Immature natural killer cell (primary cell): ENCODE measurements around the gene OSCAR. TPM values are rescaled to one million over a fixed set of nuclear protein-coding genes. Genes with fewer than 3 reads are reported as not detected.

Experiments
- DNase-seq, 3 donors: peaks; one replicate each; pipeline ENCODE4 v3.0.0; 2022; ENCODE audit warnings: mixed read lengths in 1 of 3
- H3K27ac Mint-ChIP-seq, 6 donors: one replicate each; pipeline ENCODE4 v1.8.0; 2020; ENCODE audit warnings: mixed read lengths in 6 of 6, mild to moderate bottlenecking in 5 of 6, inconsistent platforms in 4 of 6, moderate library complexity in 3 of 6
- H3K27me3 Mint-ChIP-seq, 3 donors: one replicate each; pipeline ENCODE4 v1.8.0; 2020 to 2021; ENCODE audit warnings: low read depth in 3 of 3, mild to moderate bottlenecking in 3 of 3, mixed read lengths in 3 of 3, moderate library complexity in 3 of 3, inconsistent platforms in 1 of 3
- H3K36me3 Mint-ChIP-seq, 3 donors: one replicate each; pipeline ENCODE4 v1.8.0; 2020; ENCODE audit warnings: mixed read lengths in 3 of 3, inconsistent platforms in 2 of 3, mild to moderate bottlenecking in 2 of 3
- H3K4me1 Mint-ChIP-seq, 2 donors: one replicate each; pipeline ENCODE4 v1.8.0; 2020; ENCODE audit warnings: inconsistent platforms in 2 of 2, mild to moderate bottlenecking in 2 of 2, mixed read lengths in 2 of 2, moderate library complexity in 1 of 2
- H3K4me3 Mint-ChIP-seq, 5 donors: one replicate each; pipeline ENCODE4 v1.8.0; 2020; ENCODE audit warnings: mild to moderate bottlenecking in 5 of 5, mixed read lengths in 5 of 5, inconsistent platforms in 3 of 5, moderate library complexity in 3 of 5
- H3K9me3 Mint-ChIP-seq, 6 donors: one replicate each; pipeline ENCODE4 v1.8.0; 2020; ENCODE audit warnings: mild to moderate bottlenecking in 6 of 6, mixed read lengths in 6 of 6, inconsistent platforms in 4 of 6, moderate library complexity in 3 of 6
- polyA plus RNA-seq, 3 donors: library from polyadenylated mRNA; unstranded; fragments of 300-500 nt; fragmentation: Illumina TruSeq; gene quantifications; one replicate each; pipeline ENCODE4 v1.2.3, GENCODE V29; 2021

OSCAR gene
- polyA plus RNA-seq, 3 donors from 2014 or later: 0.33 to 0.82 TPM; not detected in 1

DNA sequence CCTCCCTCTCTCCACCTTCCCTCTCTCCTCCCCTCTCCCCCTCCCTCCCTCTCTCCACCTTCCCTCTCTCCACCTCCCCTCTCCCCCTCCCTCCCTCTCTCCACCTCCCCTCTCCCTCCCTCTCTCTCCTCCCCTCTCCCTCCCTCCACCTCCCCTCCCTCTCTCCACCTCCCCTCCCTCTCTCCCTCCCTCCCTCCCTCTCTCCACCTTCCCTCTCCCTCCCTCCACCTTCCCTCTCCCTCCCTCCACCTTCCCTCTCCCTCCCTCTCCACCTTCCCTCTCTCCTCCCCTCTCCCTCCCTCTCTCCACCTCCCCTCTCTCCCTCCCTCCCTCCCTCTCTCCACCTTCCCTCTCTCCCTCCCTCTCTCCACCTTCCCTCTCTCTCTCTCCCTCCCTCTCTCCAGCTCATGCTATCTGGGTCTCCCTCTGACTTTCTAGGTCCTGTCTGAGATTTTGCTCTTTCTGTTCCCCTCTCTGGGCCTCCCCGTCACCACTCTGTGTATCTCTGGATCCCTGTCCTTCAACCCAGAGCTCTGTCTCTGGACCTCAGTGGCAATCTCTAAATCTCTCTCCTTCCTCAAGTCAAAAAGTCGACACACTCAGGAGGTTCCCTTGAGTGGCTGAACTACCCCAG lies 33.5 kb upstream of the OSCAR start:
- H3K27me3 Mint-ChIP-seq: peaks cover 8 to 19% (median 14%) of the 10 kb centered on the region in 3 donors
- H3K36me3 Mint-ChIP-seq: no peaks in the 10 kb centered on the region
- H3K9me3 Mint-ChIP-seq: no peaks in the 10 kb centered on the region
- H3K27ac Mint-ChIP-seq: peak overlapping the region in 4 of 6 donors; percentile 12 to 80 (median 74)
- no peak for DNase-seq
- peak overlapping the region in 1 of 5 donors; percentile 40 for H3K4me3 Mint-ChIP-seq
- peaks cover 19 to 21% of the 10 kb centered on the region in 2 donors for H3K4me1 Mint-ChIP-seq

DNA sequence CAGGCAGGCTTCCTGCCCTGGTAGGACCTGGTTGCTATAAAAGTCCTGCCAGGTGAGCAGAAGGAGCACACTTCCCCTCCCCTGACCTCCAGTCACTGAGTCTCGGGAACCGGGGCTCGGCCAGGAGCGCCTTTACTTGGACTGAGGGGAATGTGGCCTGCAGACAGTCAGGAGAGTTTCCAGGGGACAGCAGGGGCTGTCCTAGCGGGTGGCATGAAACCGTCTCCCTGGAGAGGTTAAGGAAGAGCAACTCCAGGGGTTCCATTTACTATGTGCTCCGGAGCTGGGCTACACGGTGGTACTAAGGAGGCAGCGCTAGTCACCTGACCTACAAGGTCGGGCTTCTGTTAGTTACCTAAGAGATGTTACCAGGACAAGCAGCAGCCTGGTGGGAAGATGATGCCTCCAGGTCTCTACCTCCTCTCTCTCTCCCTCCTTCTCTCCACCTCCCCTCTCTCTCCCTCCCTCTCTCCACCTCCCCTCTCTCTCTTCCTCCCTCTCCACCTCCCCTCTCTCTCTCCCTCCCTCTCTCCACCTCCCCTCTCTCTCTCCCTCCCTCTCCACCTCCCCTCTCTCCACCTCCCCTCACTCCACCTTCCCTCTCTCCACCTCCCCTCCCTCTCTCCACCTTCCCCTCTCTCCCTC lies 32.8 kb upstream of the OSCAR start:
- no peaks in the 10 kb centered on the region for H3K9me3 Mint-ChIP-seq
- no peaks in the 10 kb centered on the region for H3K36me3 Mint-ChIP-seq
- peaks cover 12 to 15% of the 10 kb centered on the region in 2 donors for H3K4me1 Mint-ChIP-seq
- DNase-seq: peak in 1 of 3 donors; percentile 66
- no peak overlapping the region for H3K4me3 Mint-ChIP-seq
- H3K27me3 Mint-ChIP-seq: peaks cover 4 to 19% (median 12%) of the 10 kb centered on the region in 3 donors
- H3K27ac Mint-ChIP-seq: peak overlapping the region in 1 of 6 donors; percentile 81

DNA sequence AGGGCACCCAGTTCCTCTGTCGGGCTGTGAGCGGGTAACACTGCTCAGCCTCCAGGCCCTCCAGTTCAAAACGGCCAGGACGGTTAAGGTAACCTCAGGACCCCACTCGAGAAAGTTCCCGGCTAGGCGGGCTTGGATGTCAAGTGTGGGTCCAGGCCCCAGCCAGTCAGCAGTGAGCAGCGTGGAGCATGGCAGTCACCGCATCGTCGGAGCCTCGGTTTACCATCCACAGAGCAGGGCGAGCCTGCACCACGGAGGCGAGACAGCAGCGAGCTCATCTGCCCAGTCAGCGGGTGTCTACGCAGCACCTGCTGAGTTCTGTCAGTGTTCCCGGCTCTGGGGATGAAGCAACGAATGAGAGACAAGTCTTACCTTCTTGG lies 29.0 kb upstream of the OSCAR start:
- no peak overlapping the region for H3K4me3 Mint-ChIP-seq
- H3K27ac Mint-ChIP-seq: no peak overlapping the region
- peaks cover 0 to 3% of the 10 kb centered on the region in 2 donors for H3K4me1 Mint-ChIP-seq
- no peak for DNase-seq
- H3K9me3 Mint-ChIP-seq: no peaks in the 10 kb centered on the region
- H3K36me3 Mint-ChIP-seq: peaks cover 0 to 8% (median 5%) of the 10 kb centered on the region in 3 donors
- peaks cover 0 to 9% (median 6%) of the 10 kb centered on the region in 3 donors for H3K27me3 Mint-ChIP-seq

DNA sequence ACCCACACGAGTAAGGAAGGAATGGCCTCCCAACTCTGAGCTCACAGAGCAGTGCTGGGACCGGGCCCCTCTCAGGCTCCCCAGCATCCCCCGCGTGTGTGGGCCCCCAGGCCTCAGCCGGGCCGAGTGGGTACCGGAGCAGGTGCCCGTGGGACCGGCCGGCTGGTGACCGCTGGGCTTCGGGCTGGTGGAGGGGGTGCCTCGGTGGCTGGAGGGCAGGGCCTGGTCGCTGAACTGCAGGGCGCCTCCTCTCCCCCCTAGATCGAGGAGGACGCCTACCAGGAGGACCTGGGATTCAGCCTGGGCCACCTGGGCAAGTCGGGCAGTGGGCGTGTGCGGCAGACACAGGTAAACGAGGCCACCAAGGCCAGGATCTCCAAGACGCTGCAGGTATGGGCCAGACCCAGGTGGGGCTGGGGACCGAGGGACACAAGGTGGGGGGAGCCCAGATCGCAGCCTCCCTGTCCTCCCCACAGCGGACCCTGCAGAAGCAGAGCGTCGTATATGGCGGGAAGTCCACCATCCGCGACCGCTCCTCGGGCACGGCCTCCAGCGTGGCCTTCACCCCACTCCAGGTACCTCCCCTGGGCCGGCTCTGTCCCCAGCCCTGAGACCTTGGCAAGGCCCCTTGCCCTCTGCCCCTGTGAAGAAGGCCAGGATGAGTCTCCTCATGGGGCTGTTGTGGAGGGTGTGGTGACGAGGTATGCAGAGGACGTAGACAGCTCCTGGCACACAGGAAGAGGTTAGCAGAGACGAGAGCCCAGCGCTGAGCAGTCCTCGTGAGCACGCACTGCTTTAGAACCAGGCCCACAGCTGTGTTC lies 28.4 kb upstream of the OSCAR start:
- Mint-ChIP-seq H3K9me3 (no peaks in the 10 kb centered on the region), H3K36me3 (peaks cover 0 to 10% (median 5%) of the 10 kb centered on the region in 3 donors), H3K4me3 (no peak overlapping the region), H3K27me3 (peaks cover 0 to 5% (median 3%) of the 10 kb centered on the region in 3 donors), H3K27ac (no peak overlapping the region), H3K4me1 (no peaks in the 10 kb centered on the region)
- DNase-seq: no peak

DNA sequence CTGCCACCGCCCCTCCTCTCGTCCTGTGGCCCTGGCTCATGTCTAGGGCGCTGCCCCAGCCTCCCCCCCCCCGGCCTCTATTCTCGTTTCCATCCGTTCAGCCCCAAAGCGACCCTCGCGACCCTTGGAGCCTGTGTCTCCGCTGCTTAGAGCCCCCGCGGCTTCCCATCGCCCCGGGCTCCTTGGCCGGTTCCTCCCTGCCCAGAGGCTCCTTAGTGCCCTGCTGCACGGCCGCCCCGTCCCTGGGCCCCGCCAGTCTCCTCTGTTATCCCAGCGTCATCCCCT lies 27.8 kb upstream of the OSCAR start:
- no peak overlapping the region for H3K27ac Mint-ChIP-seq
- H3K36me3 Mint-ChIP-seq: peaks cover 0 to 12% (median 6%) of the 10 kb centered on the region in 3 donors
- no peaks in the 10 kb centered on the region for H3K9me3 Mint-ChIP-seq
- no peak overlapping the region for H3K4me3 Mint-ChIP-seq
- DNase-seq: no peak
- H3K4me1 Mint-ChIP-seq: no peaks in the 10 kb centered on the region
- H3K27me3 Mint-ChIP-seq: peaks cover 0 to 5% (median 0%) of the 10 kb centered on the region in 3 donors

DNA sequence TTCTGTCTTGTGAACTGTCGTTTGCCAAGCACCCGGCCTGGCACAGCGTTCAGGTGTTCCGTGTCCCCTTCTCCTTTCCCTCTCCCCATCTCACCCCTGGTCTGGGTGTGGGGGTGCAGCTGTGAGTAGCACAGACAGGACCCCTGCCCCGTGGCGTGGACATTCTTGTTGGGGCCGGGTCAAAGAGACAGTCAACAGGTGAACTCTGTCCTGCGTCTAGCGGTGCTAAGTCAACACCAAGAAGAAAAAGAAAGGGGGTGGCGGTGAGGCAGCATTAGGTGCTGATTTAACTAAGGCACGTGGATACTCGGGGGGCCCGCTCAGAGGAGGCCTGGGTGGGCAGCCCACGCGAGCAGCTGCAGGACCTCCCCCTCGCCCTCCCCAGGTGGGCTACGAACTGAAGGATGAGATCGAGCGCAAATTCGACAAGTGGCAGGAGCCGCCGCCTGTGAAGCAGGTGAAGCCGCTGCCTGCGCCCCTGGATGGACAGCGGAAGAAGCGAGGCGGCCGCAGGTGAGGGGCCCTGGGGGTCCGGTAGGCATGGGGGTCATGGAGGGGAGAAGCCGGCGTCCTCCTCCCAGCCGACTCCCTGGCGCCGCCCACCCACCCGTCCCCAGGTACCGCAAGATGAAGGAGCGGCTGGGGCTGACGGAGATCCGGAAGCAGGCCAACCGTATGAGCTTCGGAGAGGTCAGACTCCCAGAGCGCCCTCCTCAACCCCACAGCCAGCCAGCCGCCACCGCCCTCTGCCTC lies 27.3 kb upstream of the OSCAR start:
- Mint-ChIP-seq H3K4me1 (no peaks in the 10 kb centered on the region), H3K27ac (peak overlapping the region in 1 of 6 donors; percentile 61), H3K36me3 (peaks cover 0 to 16% (median 8%) of the 10 kb centered on the region in 3 donors)

DNA sequence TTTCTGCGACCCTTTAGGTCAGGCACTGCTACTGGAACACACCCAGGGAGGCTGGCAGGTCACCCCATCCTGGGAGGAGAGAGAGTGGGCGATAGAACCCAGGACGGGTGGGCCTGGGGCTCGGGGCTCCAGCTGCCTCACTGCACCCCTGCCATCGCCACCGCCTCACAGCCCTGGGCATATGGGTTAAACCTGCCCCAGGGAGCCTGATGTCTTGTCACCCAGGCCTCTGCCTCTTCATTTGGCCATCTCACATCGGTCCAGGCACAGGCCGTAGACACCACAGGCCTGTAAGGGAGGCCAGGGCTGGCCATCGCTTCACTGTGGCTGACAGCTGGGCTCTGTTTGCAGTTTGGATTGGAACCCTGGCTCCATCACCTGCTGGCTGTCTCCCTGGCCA lies 25.1 kb upstream of the OSCAR start:
- Mint-ChIP-seq H3K9me3 (no peaks in the 10 kb centered on the region), H3K4me1 (no peaks in the 10 kb centered on the region), H3K4me3 (no peak overlapping the region), H3K36me3 (peaks cover 0 to 22% (median 13%) of the 10 kb centered on the region in 3 donors), H3K27ac (no peak overlapping the region), H3K27me3 (peaks cover 0 to 1% (median 0%) of the 10 kb centered on the region in 3 donors)
- no peak for DNase-seq

More for the DNA sequence above, 27.3 kb upstream of the OSCAR start:
- no peak for DNase-seq
- Mint-ChIP-seq H3K4me3 (no peak overlapping the region), H3K27me3 (peaks cover 0 to 4% (median 0%) of the 10 kb centered on the region in 3 donors), H3K9me3 (no peaks in the 10 kb centered on the region)

DNA sequence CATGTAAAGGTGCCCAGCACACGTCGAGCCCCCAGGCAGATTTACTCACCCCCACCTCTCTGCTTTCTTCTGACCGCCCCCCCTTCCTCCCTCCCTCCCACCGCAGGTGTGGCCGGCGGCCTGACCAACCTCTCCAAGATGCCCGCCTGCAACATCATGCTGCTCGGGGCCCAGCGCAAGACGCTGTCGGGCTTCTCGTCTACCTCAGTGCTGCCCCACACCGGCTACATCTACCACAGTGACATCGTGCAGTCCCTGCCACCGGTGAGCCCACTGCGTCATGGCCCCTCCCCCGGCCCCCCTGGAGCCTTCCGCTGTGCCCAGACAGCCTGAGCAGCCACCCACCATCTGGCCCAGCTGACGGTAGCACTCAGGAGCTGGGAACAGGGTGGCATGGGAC lies 23.8 kb upstream of the OSCAR start:
- no peak for DNase-seq
- Mint-ChIP-seq H3K4me3 (no peak overlapping the region), H3K36me3 (peaks cover 0 to 30% (median 13%) of the 10 kb centered on the region in 3 donors), H3K27me3 (peaks cover 0 to 1% (median 0%) of the 10 kb centered on the region in 3 donors), H3K9me3 (no peaks in the 10 kb centered on the region), H3K27ac (no peak overlapping the region), H3K4me1 (no peaks in the 10 kb centered on the region)

DNA sequence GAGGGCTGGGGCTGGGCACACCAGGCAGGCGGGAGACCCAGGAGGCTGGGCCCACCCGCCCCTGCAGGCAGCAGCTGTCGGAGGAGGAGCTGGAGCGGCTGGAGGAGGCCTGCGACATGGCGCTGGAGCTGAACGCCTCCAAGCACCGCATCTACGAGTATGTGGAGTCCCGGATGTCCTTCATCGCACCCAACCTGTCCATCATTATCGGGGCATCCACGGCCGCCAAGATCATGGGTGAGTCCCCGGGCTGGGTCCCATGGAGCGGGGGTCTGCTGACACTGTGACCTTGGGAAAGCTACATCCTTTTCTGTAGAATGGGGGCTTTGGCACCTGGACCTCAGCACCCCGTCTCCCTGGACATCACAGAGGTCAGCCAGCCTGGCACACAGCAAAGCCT lies 23.1 kb upstream of the OSCAR start:
- no peaks in the 10 kb centered on the region for H3K4me1 Mint-ChIP-seq
- H3K36me3 Mint-ChIP-seq: peaks cover 2 to 32% (median 13%) of the 10 kb centered on the region in 3 donors
- no peak overlapping the region for H3K4me3 Mint-ChIP-seq
- peaks cover 0 to 1% (median 0%) of the 10 kb centered on the region in 3 donors for H3K27me3 Mint-ChIP-seq
- H3K27ac Mint-ChIP-seq: no peak overlapping the region
- H3K9me3 Mint-ChIP-seq: no peaks in the 10 kb centered on the region
- DNase-seq: no peak

DNA sequence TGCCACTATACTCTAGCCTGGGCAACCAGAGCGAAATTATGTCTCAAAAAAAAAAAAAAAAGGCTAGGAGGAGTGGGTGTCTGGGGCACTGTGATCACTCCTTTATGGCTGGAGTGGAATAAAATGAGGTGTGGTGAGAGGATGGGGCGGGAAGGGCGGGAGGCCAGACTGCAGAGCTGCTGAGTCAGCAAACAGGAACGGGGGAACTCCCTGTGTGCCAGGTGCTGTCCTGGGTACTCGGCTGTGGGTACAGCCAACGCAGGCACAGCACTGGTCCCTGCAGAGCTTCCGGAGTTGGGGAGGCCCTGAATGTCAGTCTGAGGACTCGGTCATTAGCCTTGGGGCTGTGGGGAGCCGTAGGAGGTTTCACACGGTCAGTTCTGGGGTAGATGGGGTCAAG lies 20.7 kb upstream of the OSCAR start:
- DNase-seq: no peak
- Mint-ChIP-seq H3K27me3 (peaks cover 0 to 1% (median 0%) of the 10 kb centered on the region in 3 donors), H3K9me3 (no peaks in the 10 kb centered on the region), H3K36me3 (peaks cover 3 to 25% (median 8%) of the 10 kb centered on the region in 3 donors), H3K4me1 (peaks cover 0 to 10% of the 10 kb centered on the region in 2 donors), H3K27ac (no peak overlapping the region), H3K4me3 (no peak overlapping the region)

DNA sequence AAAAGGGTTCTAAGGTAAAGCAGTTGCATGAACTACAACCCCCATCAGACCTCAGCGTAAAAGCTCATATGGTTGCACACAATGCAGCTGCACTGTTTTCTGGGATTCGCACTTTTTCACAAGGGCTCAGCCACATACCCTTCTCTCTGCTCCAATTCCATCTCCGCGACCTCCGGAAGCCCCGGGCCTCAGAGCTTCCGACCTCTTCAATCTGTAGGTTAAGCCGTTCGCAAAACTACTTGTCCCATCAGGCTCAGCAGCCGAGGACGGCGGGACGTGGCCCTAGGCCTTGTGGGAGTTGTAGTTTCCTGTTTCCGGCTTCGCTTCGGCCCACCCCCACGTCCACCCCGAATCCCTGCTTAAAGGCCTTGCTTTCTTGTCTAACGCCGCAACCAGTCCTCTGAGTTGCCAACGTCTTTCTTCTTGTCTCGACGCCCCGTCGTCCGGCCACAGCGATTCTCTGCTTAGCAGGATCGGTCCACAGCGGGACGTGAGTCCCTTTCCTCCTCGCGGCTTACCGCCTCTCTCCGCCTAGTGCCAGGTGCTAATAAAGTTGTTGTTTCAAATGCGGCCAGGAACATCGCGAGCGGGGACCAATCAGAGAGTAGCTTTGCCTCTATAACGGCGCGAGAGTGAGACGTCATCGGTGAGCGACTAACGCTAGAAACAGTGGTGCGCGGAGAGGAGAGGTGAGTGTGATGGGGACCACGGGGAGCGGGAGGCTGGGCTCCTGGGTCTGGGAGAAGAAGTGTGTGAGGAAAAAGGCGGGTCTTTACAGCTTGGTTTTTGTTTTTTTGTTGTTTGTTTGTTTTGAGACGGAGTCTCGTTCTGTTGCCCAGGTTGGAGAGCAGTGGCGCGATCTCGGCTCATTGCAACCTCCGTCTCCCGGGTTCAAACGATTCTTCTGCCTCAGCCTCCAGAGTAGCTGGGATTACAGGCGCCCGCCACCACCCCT lies 14.8 kb upstream of the OSCAR start, which contains the start of the genes PRPF31 and TFPT:
Gene PRPF31, plus strand, starts transcription at position 646 of the 955 bp plus-strand sequence. CDS start 2,525 bp downstream, outside the sequence.
Gene TFPT, minus strand, starts transcription at position 549 of the 955 bp plus-strand sequence. Its CDS starts 388 bp downstream, at position 161.
- Mint-ChIP-seq H3K4me1 (peaks cover 31 to 32% of the 10 kb centered on the region in 2 donors), H3K27me3 (peaks cover 5 to 10% (median 8%) of the 10 kb centered on the region in 3 donors), H3K4me3 (peak within 1 kb of the TSS; percentile 88 to 98 (median 93)), H3K27ac (peak within 1 kb of the TSS; percentile 90 to 98 (median 91)), H3K9me3 (no peaks in the 10 kb centered on the region), H3K36me3 (peaks cover 7 to 15% (median 8%) of the 10 kb centered on the region in 3 donors)
- peak; percentile 96 to 97 (median 96) for DNase-seq

DNA sequence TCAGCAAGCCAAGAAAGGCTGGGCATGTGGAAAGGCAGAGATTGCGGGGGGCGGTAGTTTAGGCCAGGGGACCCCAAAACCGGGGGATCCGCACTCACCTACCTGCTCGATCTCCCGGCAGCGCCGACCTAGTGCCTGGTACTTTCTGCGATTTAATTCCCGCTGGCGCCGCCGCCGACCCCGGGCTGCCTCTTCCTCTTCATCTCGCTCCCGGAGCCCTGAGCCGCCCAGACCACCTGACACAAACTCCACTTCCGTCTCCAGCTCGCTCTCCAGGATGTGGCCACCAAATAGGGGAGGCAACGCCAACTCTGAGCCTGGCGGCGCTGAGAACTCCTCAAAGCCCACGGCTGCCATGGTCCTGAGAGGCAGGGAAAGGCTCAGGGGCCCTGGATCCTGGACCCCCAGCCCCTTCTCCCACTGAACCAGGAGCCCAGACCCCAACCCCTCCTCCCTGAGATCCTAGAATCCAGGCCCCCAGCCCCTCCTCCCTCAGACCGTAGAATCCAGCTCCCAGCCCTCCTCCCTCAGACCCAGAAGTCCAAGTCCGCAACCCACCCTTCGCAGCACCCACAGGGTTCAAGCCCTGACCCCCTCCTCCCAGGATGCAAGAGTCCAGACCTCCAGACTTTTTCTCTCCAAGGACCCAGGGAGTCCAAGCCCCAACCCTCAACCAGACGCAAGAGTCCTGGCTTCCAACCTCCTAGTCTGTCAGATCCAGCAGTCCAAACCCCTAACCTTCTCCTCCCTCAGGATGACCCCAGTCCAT lies 13.9 kb upstream of the OSCAR start:
- peak overlapping the region; percentile 90 to 98 (median 91) for H3K27ac Mint-ChIP-seq
- peak; percentile 31 to 33 (median 33) for DNase-seq
- peaks cover 31 to 32% of the 10 kb centered on the region in 2 donors for H3K4me1 Mint-ChIP-seq

More for the DNA sequence above, 13.9 kb upstream of the OSCAR start:
- Mint-ChIP-seq H3K4me3 (peak overlapping the region; percentile 88 to 98 (median 93)), H3K36me3 (peaks cover 7 to 8% (median 8%) of the 10 kb centered on the region in 3 donors), H3K9me3 (no peaks in the 10 kb centered on the region), H3K27me3 (peaks cover 5 to 10% (median 8%) of the 10 kb centered on the region in 3 donors)
